CD4-positive, alpha-beta T cell treated with Interleukin-2 at 100 ng/mL for 4 hours (primary cell): ENCODE results near the gene TMPRSS4.
"Not testable (repeated sequence)": the region's sequence is repeated elsewhere in the genome, so short reads cannot be mapped to it uniquely, and the experiment has no call there.

Source experiments
- DNase-seq: peaks from one replicate; pipeline ENCODE4 v3.0.0-alpha.2; 2020; ENCODE audit warnings: low spot score

The TMPRSS4 gene

GRCh38 chr11:118056806-118057205, 20.1 kb upstream of the TMPRSS4 start:
- no peak for DNase-seq

GRCh38 chr11:118057251-118058145, 19.4 kb upstream of the TMPRSS4 start:
- no peak for DNase-seq

GRCh38 chr11:118058311-118059245, 18.3 kb upstream of the TMPRSS4 start:
- no peak for DNase-seq

- no peak for DNase-seq
Measured at GRCh38 chr11:118059246-118059940, 17.5 kb upstream of the TMPRSS4 start.

GRCh38 chr11:118060081-118060661, 16.7 kb upstream of the TMPRSS4 start:
- DNase-seq: no peak

- no peak for DNase-seq
Measured at GRCh38 chr11:118060869-118061268, 16.0 kb upstream of the TMPRSS4 start.

GRCh38 chr11:118061586-118062125, 15.2 kb upstream of the TMPRSS4 start:
- DNase-seq: no peak

GRCh38 chr11:118062181-118062580, 14.7 kb upstream of the TMPRSS4 start:
- DNase-seq: not testable (repeated sequence)

- DNase-seq: not testable (repeated sequence)
Measured at GRCh38 chr11:118062631-118063030, 14.2 kb upstream of the TMPRSS4 start.

GRCh38 chr11:118064956-118065355, 11.9 kb upstream of the TMPRSS4 start:
- DNase-seq: no peak

- DNase-seq: no peak
Measured at GRCh38 chr11:118065384-118065783, 11.5 kb upstream of the TMPRSS4 start.

- DNase-seq: no peak
Measured at GRCh38 chr11:118067006-118067405, 9.9 kb upstream of the TMPRSS4 start.

GRCh38 chr11:118068206-118068944, 8.5 kb upstream of the TMPRSS4 start:
- DNase-seq: no peak

GRCh38 chr11:118068945-118069612, 7.8 kb upstream of the TMPRSS4 start:
- DNase-seq: no peak

- no peak for DNase-seq
Measured at GRCh38 chr11:118071416-118072030, 5.4 kb upstream of the TMPRSS4 start.

- no peak for DNase-seq
Measured at GRCh38 chr11:118073554-118073953, 3.3 kb upstream of the TMPRSS4 start.

- no peak for DNase-seq
Measured at GRCh38 chr11:118074091-118074685, 2.7 kb upstream of the TMPRSS4 start.

GRCh38 chr11:118074785-118075184, 2.1 kb upstream of the TMPRSS4 start:
- no peak for DNase-seq

- no peak for DNase-seq
Measured at GRCh38 chr11:118078911-118079411, 2.1 kb downstream of the TMPRSS4 start.
